H1 (cell line): ENCODE results near the gene ANKRD6. TPM values are rescaled to one million over a fixed set of nuclear protein-coding genes. Genes with fewer than 3 reads are reported as not detected.

Source experiments
- CBX5 ChIP-seq: fragments of 300-800, 300-1000 bp; sonication (generic); IDR thresholded peaks from 2 replicates; pipeline ENCODE4 v1.7.1; 2016; ENCODE audit warnings: antibody characterized with exemption, low read length, low read depth
- CHD2 ChIP-seq: IDR thresholded peaks from 2 replicates; pipeline ENCODE4 v1.6.1; 2012; ENCODE audit warnings: low read length, improper control_type of control experiment
- CTBP2 ChIP-seq: IDR thresholded peaks from 2 replicates; pipeline ENCODE4 v1.7.0; 2011; ENCODE audit warnings: borderline replicate concordance, mild to moderate bottlenecking, moderate library complexity, mixed read lengths, low read length; ENCODE audit not compliant: insufficient read depth, insufficient read length
- HDAC2 ChIP-seq, 2 experiments: fragments of 300-600 bp in 1 of 2; sonication (generic) in 1 of 2; IDR thresholded peaks; 2 replicates each; pipeline ENCODE4 v1.6.1; 2011 to 2012; ENCODE audit warnings: low read depth in 2 of 2, low read length in 2 of 2, mild to moderate bottlenecking in 2 of 2, moderate library complexity in 2 of 2, borderline replicate concordance in 1 of 2, inconsistent platforms in 1 of 2
- JUND ChIP-seq: IDR thresholded peaks from 2 replicates; pipeline ENCODE4 v1.6.1; 2011; ENCODE audit warnings: mild to moderate bottlenecking, improper control_type of control experiment, low read length
- RBBP5 ChIP-seq: IDR thresholded peaks from 2 replicates; pipeline ENCODE4 v1.7.1; 2012; ENCODE audit warnings: low read depth, mild to moderate bottlenecking, inconsistent platforms, low read length, moderate library complexity, borderline replicate concordance
- SIX5 ChIP-seq: IDR thresholded peaks from 2 replicates; pipeline ENCODE4 v1.6.1; 2011; ENCODE audit warnings: mild to moderate bottlenecking, low read depth, low read length
- SUZ12 ChIP-seq: fragments of 200-600 bp; sonication (generic); IDR thresholded peaks from 2 replicates; pipeline ENCODE4 v1.6.1; 2012; ENCODE audit warnings: mild to moderate bottlenecking, inconsistent platforms, low read length, moderate library complexity, mixed read lengths
- TAF7 ChIP-seq: optimal IDR thresholded peaks from 2 replicates; pipeline ENCODE3; 2011; ENCODE audit warnings: low read depth, mild to moderate bottlenecking, inconsistent platforms, low read length, moderate library complexity, borderline replicate concordance
- YY1 ChIP-seq: IDR thresholded peaks from 2 replicates; pipeline ENCODE4 v1.6.1; 2011; ENCODE audit warnings: low read depth, mild to moderate bottlenecking, low read length
- ZNF274 ChIP-seq: IDR thresholded peaks from 2 replicates; pipeline ENCODE4 v1.7.0; 2012; ENCODE audit warnings: low read length, borderline replicate concordance; ENCODE audit errors: extremely low read depth
- polyA plus RNA-seq, 7 experiments: library from polyadenylated mRNA; depleted of rRNA in 3 of 7; stranded (reverse) in 5 of 7; unstranded in 2 of 7; fragments of >200 nt in 5 of 7; fragments of 200-250 nt in 2 of 7; gene quantifications; 1 replicate in 5 of 7; 2 replicates in 1 of 7; 4 replicates in 1 of 7; pipeline versions ENCODE4 v1.2.1 to v1.2.3, GENCODE V29; 2011 to 2013; ENCODE audit warnings: missing spikeins in 2 of 7, mixed read lengths in 2 of 7
- total RNA-seq: library from RNA; stranded (reverse); fragmentation: NEBNext Ultra II Directional; extraction: Animal tissue kit (Norgen Biotek cat#: 25700); gene quantifications from 2 replicates; pipeline ENCODE4 v1.2.1, GENCODE V29; 2021
- TF ChIP-seq, protein P1 (sequence below): fragments of 300-600 bp; sonication (generic); IDR thresholded peaks from 2 replicates; pipeline ENCODE4 v1.7.1; 2012; ENCODE audit warnings: low read length, moderate library complexity, mild to moderate bottlenecking, inconsistent platforms; ENCODE audit not compliant: insufficient replicate concordance

The ANKRD6 gene
- total and polyA plus RNA-seq, 2 of the 8 experiments (the other 6 are each of a cell fraction or from before 2014, with no cell fraction given) = 5.9 to 12.8 TPM

DNA sequence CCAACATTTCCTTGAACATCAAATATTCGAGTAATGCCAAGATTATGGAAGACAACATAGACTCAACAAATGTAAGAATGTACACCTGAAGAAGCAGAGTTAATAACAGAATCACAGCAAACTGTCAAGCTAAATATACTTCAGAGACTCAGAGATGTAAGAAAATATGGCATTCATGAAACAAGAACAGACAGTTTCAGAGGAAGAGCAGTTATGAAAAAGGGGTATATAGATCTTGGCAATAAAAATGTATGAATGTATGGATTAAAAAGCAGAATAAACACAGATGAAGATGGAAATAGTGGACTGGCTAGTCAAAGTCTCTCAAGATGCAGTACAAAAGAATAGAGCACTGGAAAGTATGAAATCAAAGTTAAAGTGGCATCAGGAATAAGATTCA lies 39.3 kb upstream of the ANKRD6 start (continued):
- TF ChIP-seq, protein P1, sequence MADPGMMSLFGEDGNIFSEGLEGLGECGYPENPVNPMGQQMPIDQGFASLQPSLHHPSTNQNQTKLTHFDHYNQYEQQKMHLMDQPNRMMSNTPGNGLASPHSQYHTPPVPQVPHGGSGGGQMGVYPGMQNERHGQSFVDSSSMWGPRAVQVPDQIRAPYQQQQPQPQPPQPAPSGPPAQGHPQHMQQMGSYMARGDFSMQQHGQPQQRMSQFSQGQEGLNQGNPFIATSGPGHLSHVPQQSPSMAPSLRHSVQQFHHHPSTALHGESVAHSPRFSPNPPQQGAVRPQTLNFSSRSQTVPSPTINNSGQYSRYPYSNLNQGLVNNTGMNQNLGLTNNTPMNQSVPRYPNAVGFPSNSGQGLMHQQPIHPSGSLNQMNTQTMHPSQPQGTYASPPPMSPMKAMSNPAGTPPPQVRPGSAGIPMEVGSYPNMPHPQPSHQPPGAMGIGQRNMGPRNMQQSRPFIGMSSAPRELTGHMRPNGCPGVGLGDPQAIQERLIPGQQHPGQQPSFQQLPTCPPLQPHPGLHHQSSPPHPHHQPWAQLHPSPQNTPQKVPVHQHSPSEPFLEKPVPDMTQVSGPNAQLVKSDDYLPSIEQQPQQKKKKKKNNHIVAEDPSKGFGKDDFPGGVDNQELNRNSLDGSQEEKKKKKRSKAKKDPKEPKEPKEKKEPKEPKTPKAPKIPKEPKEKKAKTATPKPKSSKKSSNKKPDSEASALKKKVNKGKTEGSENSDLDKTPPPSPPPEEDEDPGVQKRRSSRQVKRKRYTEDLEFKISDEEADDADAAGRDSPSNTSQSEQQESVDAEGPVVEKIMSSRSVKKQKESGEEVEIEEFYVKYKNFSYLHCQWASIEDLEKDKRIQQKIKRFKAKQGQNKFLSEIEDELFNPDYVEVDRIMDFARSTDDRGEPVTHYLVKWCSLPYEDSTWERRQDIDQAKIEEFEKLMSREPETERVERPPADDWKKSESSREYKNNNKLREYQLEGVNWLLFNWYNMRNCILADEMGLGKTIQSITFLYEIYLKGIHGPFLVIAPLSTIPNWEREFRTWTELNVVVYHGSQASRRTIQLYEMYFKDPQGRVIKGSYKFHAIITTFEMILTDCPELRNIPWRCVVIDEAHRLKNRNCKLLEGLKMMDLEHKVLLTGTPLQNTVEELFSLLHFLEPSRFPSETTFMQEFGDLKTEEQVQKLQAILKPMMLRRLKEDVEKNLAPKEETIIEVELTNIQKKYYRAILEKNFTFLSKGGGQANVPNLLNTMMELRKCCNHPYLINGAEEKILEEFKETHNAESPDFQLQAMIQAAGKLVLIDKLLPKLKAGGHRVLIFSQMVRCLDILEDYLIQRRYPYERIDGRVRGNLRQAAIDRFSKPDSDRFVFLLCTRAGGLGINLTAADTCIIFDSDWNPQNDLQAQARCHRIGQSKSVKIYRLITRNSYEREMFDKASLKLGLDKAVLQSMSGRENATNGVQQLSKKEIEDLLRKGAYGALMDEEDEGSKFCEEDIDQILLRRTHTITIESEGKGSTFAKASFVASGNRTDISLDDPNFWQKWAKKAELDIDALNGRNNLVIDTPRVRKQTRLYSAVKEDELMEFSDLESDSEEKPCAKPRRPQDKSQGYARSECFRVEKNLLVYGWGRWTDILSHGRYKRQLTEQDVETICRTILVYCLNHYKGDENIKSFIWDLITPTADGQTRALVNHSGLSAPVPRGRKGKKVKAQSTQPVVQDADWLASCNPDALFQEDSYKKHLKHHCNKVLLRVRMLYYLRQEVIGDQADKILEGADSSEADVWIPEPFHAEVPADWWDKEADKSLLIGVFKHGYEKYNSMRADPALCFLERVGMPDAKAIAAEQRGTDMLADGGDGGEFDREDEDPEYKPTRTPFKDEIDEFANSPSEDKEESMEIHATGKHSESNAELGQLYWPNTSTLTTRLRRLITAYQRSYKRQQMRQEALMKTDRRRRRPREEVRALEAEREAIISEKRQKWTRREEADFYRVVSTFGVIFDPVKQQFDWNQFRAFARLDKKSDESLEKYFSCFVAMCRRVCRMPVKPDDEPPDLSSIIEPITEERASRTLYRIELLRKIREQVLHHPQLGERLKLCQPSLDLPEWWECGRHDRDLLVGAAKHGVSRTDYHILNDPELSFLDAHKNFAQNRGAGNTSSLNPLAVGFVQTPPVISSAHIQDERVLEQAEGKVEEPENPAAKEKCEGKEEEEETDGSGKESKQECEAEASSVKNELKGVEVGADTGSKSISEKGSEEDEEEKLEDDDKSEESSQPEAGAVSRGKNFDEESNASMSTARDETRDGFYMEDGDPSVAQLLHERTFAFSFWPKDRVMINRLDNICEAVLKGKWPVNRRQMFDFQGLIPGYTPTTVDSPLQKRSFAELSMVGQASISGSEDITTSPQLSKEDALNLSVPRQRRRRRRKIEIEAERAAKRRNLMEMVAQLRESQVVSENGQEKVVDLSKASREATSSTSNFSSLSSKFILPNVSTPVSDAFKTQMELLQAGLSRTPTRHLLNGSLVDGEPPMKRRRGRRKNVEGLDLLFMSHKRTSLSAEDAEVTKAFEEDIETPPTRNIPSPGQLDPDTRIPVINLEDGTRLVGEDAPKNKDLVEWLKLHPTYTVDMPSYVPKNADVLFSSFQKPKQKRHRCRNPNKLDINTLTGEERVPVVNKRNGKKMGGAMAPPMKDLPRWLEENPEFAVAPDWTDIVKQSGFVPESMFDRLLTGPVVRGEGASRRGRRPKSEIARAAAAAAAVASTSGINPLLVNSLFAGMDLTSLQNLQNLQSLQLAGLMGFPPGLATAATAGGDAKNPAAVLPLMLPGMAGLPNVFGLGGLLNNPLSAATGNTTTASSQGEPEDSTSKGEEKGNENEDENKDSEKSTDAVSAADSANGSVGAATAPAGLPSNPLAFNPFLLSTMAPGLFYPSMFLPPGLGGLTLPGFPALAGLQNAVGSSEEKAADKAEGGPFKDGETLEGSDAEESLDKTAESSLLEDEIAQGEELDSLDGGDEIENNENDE = no peak
- TF ChIP-seq RBBP5 (no peak), CBX5 (no peak), CHD2 (no peak), CTBP2 (no peak), TAF7 (no peak), JUND (no peak), HDAC2 (IDR thresholded peaks at IDR 0.05; ENCODE audit: borderline replicate concordance in 1 of 2, low read depth in 2 of 2, low read length in 2 of 2) (no peak), ZNF274 (no peak), YY1 (no peak), SIX5 (no peak), SUZ12 (no peak)
